Activated T-cell treated with anti-CD3 and anti-CD28 coated beads for 48 hours (primary cell): ENCODE measurements around the gene OXTR.

ENCODE experiments used
- DNase-seq: peaks from one replicate; pipeline ENCODE4 v3.0.0-alpha.2; 2020; ENCODE audit warnings: low read depth

Gene OXTR

GRCh38 chr3:8712045-8712907, 57.1 kb downstream of the OXTR start:
- no peak for DNase-seq

- no peak for DNase-seq
Observed at GRCh38 chr3:8709801-8710507, 59.5 kb downstream of the OXTR start.

GRCh38 chr3:8709287-8709686, 60.1 kb downstream of the OXTR start:
- no peak for DNase-seq

GRCh38 chr3:8705575-8705974, 63.8 kb downstream of the OXTR start:
- no peak for DNase-seq

- DNase-seq, result no peak
Observed at GRCh38 chr3:8702560-8702959, 66.9 kb downstream of the OXTR start.
